ENCODE measurements around the gene PRDM9.
"Not testable (repeated sequence)": the region's sequence is repeated elsewhere in the genome, so short reads cannot be mapped to it uniquely, and the experiment has no call there.

- TF ChIP-seq CTCF, POLR2A (IDR thresholded peaks at IDR 0.05): not testable (repeated sequence)
Measured at GRCh38 chr5:23527216-23527920, 20.0 kb downstream of the PRDM9 start.

Data from esophagus squamous epithelium (tissue), 4 donors.